Chondrocyte (in vitro differentiated cells): ENCODE data around the gene SHB. TPM values are rescaled to one million over a fixed set of nuclear protein-coding genes. Genes with fewer than 3 reads are reported as not detected.

ENCODE experiments used
- DNase-seq: peaks from one replicate; pipeline ENCODE4 v3.0.0; 2021; ENCODE audit warnings: mixed read lengths, low spot score
- H3K27ac Mint-ChIP-seq: one replicate; pipeline ENCODE4 v1.8.0; 2021; ENCODE audit warnings: mild to moderate bottlenecking, moderate library complexity, mixed read lengths; ENCODE audit not compliant: unreplicated experiment
- H3K27me3 Mint-ChIP-seq: 2 replicates; pipeline ENCODE4 v1.8.0; 2021; ENCODE audit warnings: low read depth, mixed read lengths
- H3K36me3 Mint-ChIP-seq: 2 replicates; pipeline ENCODE4 v1.8.0; 2021; ENCODE audit warnings: low read depth, mixed read lengths
- H3K4me1 Mint-ChIP-seq: 2 replicates; pipeline ENCODE4 v1.8.0; 2021; ENCODE audit warnings: low read depth, mild to moderate bottlenecking, mixed read lengths
- H3K4me3 Mint-ChIP-seq: one replicate; pipeline ENCODE4 v1.8.0; 2021; ENCODE audit warnings: mild to moderate bottlenecking, moderate library complexity, mixed read lengths; ENCODE audit not compliant: unreplicated experiment
- H3K9me3 Mint-ChIP-seq: 2 replicates; pipeline ENCODE4 v1.8.0; 2021; ENCODE audit warnings: low read depth, mixed read lengths
- total RNA-seq: library from RNA; stranded (reverse); gene quantifications from 3 replicates; pipeline ENCODE4 v1.2.1, GENCODE V29; 2021
- TF ChIP-seq, protein P1 (sequence below): fragments of 200-600 bp; sonication (generic); IDR thresholded peaks from 2 replicates; pipeline ENCODE4 v1.5.0; 2021; ENCODE audit warnings: antibody characterized with exemption, mild to moderate bottlenecking, moderate library complexity

SHB gene
- total RNA-seq, 1 donor from 2014 or later, result 23.8 TPM

GRCh38 chr9:37927601-37928551 lies 141.2 kb downstream of the SHB start:
- DNase-seq, result no peak
- H3K9me3 Mint-ChIP-seq, result peaks cover 7% of the 10 kb centered on the region

GRCh38 chr9:37927132-37927531 lies 141.9 kb downstream of the SHB start:
- Mint-ChIP-seq H3K4me1 (peaks cover 6% of the 10 kb centered on the region), H3K27me3 (no peaks in the 10 kb centered on the region), H3K9me3 (peaks cover 7% of the 10 kb centered on the region), H3K36me3 (peaks cover 8% of the 10 kb centered on the region), H3K27ac (no peak overlapping the region), H3K4me3 (no peak overlapping the region)
- TF ChIP-seq, protein P1, sequence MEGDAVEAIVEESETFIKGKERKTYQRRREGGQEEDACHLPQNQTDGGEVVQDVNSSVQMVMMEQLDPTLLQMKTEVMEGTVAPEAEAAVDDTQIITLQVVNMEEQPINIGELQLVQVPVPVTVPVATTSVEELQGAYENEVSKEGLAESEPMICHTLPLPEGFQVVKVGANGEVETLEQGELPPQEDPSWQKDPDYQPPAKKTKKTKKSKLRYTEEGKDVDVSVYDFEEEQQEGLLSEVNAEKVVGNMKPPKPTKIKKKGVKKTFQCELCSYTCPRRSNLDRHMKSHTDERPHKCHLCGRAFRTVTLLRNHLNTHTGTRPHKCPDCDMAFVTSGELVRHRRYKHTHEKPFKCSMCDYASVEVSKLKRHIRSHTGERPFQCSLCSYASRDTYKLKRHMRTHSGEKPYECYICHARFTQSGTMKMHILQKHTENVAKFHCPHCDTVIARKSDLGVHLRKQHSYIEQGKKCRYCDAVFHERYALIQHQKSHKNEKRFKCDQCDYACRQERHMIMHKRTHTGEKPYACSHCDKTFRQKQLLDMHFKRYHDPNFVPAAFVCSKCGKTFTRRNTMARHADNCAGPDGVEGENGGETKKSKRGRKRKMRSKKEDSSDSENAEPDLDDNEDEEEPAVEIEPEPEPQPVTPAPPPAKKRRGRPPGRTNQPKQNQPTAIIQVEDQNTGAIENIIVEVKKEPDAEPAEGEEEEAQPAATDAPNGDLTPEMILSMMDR, result no peak
- DNase-seq, result no peak

More at GRCh38 chr9:37927601-37928551, 141.2 kb downstream of the SHB start:
- Mint-ChIP-seq H3K36me3 (peaks cover 8% of the 10 kb centered on the region), H3K4me3 (no peak overlapping the region), H3K4me1 (peaks cover 6% of the 10 kb centered on the region), H3K27me3 (no peaks in the 10 kb centered on the region), H3K27ac (no peak overlapping the region)
- TF ChIP-seq, protein P1, result no peak

DNA sequence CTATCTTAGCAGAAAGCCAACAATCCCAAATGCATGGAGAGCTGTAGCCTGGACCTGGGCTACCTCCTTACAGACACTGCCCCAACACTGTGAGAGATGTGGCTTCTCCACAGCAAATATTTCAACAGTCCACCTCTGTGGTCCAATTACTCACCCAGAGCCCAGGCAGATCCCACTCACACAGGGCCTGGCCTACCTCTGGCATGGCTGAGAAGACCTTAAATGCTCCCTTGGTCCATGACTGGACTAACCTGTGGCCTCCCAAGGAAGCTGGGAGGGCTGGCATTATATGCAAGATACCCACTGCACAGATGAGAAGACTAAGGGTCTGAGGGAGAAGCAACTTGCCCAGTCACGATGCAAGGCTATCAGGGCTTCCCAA lies 142.3 kb downstream of the SHB start:
- peaks cover 8% of the 10 kb centered on the region for H3K36me3 Mint-ChIP-seq
- TF ChIP-seq, protein P1, result no peak
- DNase-seq, result no peak
- H3K4me1 Mint-ChIP-seq, result peaks cover 6% of the 10 kb centered on the region
- H3K9me3 Mint-ChIP-seq, result peaks cover 7% of the 10 kb centered on the region
- no peaks in the 10 kb centered on the region for H3K27me3 Mint-ChIP-seq
- peak overlapping the region; percentile 38 for H3K27ac Mint-ChIP-seq
- H3K4me3 Mint-ChIP-seq, result no peak overlapping the region

- Mint-ChIP-seq H3K9me3 (peaks cover 3% of the 10 kb centered on the region), H3K27me3 (no peaks in the 10 kb centered on the region), H3K4me1 (peaks cover 6% of the 10 kb centered on the region), H3K36me3 (peaks cover 6% of the 10 kb centered on the region), H3K27ac (peak overlapping the region; percentile 38), H3K4me3 (no peak overlapping the region)
- DNase-seq, result peak; percentile 40
- TF ChIP-seq, protein P1, result no peak
These were observed 143.0 kb downstream of the SHB start for GRCh38 chr9:37925786-37926736.

- H3K4me1 Mint-ChIP-seq, result peaks cover 6% of the 10 kb centered on the region
These were observed 144.0 kb downstream of the SHB start for GRCh38 chr9:37925006-37925405.

More at GRCh38 chr9:37925006-37925405, 144.0 kb downstream of the SHB start:
- Mint-ChIP-seq H3K27me3 (no peaks in the 10 kb centered on the region), H3K4me3 (no peak overlapping the region), H3K36me3 (peaks cover 9% of the 10 kb centered on the region), H3K9me3 (no peaks in the 10 kb centered on the region), H3K27ac (no peak overlapping the region)
- peak; percentile 74 for DNase-seq
- TF ChIP-seq, protein P1, result no peak
